Stomach (tissue), 4 donors: ENCODE data around the gene SGCG.

Experiments used
- CTCF ChIP-seq, 7 experiments: fragments of 450-650 bp in 4 of 7; fragments of 200-600 bp in 3 of 7; sonication (generic) in 3 of 7; IDR thresholded peaks; one replicate each; pipeline ENCODE4 v1.5.1; 2016 to 2019; ENCODE audit warnings: antibody characterized with exemption in 7 of 7, control low read depth in 2 of 7, mild to moderate bottlenecking in 1 of 7
- EP300 ChIP-seq: sonication (generic); formaldehyde crosslinking; IDR thresholded peaks from one replicate; pipeline ENCODE4 v1.6.1; 2017; ENCODE audit warnings: antibody characterized with exemption
- POLR2A ChIP-seq, 4 donors: fragments of 450-650 bp; IDR thresholded peaks; one replicate each; pipeline ENCODE4 v1.6.1; 2016; ENCODE audit warnings: antibody characterized with exemption in 4 of 4, control low read depth in 2 of 4, mild to moderate bottlenecking in 1 of 4, moderate library complexity in 1 of 4
- POLR2AphosphoS5 ChIP-seq, 3 donors: sonication (generic); formaldehyde crosslinking; IDR thresholded peaks; one replicate each; pipeline ENCODE4 v1.6.1; 2016; ENCODE audit warnings: antibody characterized with exemption in 3 of 3

- no peak for TF ChIP-seq CTCF (IDR thresholded peaks at IDR 0.05)
- TF ChIP-seq POLR2A (IDR thresholded peaks at IDR 0.05): no peak
- no peak for TF ChIP-seq POLR2AphosphoS5 (IDR thresholded peaks at IDR 0.05)
- no peak for TF ChIP-seq EP300
Observed at GRCh38 chr13:23359882-23360281, 179.1 kb downstream of the SGCG start.
